SIG-M5 treated with dmso at 0.1 percent for 504 hours (cell line): Measurements from ENCODE around the gene MUC3A.
"Not testable (repeated sequence)": the region's sequence is repeated elsewhere in the genome, so short reads cannot be mapped to it uniquely, and the experiment has no call there.

ENCODE experiments used
- DNase-seq: peaks from one replicate; lab custom pipeline; 2025; ENCODE audit not compliant: unreplicated experiment; lab: John Stamatoyannopoulos, UW

Gene MUC3A

GRCh38 chr7:100949227-100949932 is at the start of gene MUC3A:
Gene MUC3A (plus strand): TSS chr7:100949534. CDS start chr7:100949625, 91 bp downstream.
- no peak for DNase-seq

- DNase-seq: no peak
Observed at GRCh38 chr7:100900978-100901377, 48.4 kb upstream of the MUC3A start.

GRCh38 chr7:100901921-100902332 is 47.4 kb upstream of the MUC3A start:
- DNase-seq: no peak

- no peak for DNase-seq
Observed at GRCh38 chr7:100902638-100903037, 46.7 kb upstream of the MUC3A start.

- no peak for DNase-seq
Observed at GRCh38 chr7:100908512-100908911, 40.8 kb upstream of the MUC3A start.

GRCh38 chr7:100910443-100910842 is 38.9 kb upstream of the MUC3A start:
- DNase-seq: peak; percentile 52

GRCh38 chr7:100911484-100911883 is 37.9 kb upstream of the MUC3A start:
- no peak for DNase-seq

- DNase-seq: no peak
Observed at GRCh38 chr7:100914208-100914878, 35.0 kb upstream of the MUC3A start.

- DNase-seq: no peak
Observed at GRCh38 chr7:100914879-100915447, 34.4 kb upstream of the MUC3A start.

- not testable (repeated sequence) for DNase-seq
Observed at GRCh38 chr7:100919335-100919734, 30.0 kb upstream of the MUC3A start.

- not testable (repeated sequence) for DNase-seq
Observed at GRCh38 chr7:100919779-100920437, 29.4 kb upstream of the MUC3A start.

GRCh38 chr7:100921039-100921438 is 28.3 kb upstream of the MUC3A start:
- no peak for DNase-seq

GRCh38 chr7:100923616-100924015 is 25.7 kb upstream of the MUC3A start:
- not testable (repeated sequence) for DNase-seq

GRCh38 chr7:100929808-100930174 is 19.5 kb upstream of the MUC3A start:
- DNase-seq: no peak

GRCh38 chr7:100933734-100934133 is 15.6 kb upstream of the MUC3A start:
- DNase-seq: no peak

GRCh38 chr7:100935381-100935780 is 14.0 kb upstream of the MUC3A start:
- DNase-seq: not testable (repeated sequence)

GRCh38 chr7:100936167-100936566 is 13.2 kb upstream of the MUC3A start:
- not testable (repeated sequence) for DNase-seq

GRCh38 chr7:100942045-100942774 is 7.1 kb upstream of the MUC3A start:
- peak; percentile 35 for DNase-seq

- no peak for DNase-seq
Observed at GRCh38 chr7:100943693-100944092, 5.6 kb upstream of the MUC3A start.

- DNase-seq: no peak
Observed at GRCh38 chr7:100944138-100944537, 5.2 kb upstream of the MUC3A start.

GRCh38 chr7:100946111-100946510 is 3.2 kb upstream of the MUC3A start:
- no peak for DNase-seq
